ENCODE results near the gene AK2. TPM values are rescaled to one million over a fixed set of nuclear protein-coding genes. Genes with fewer than 3 reads are reported as not detected.
"Not testable (repeated sequence)": the region's sequence is repeated elsewhere in the genome, so short reads cannot be mapped to it uniquely, and the experiment has no call there.

Gene AK2
- total and polyA plus RNA-seq, 2 donors (not counting 1 experiment from before 2014, with no cell fraction given): 62.6 to 141 TPM

- Histone ChIP-seq H3K4me3 (replicated peaks in 1 of 4; ENCODE audit: control extremely low read depth in 1 of 4, insufficient read depth in 1 of 4, low read depth in 3 of 4, low read length in 4 of 4) (no peak overlapping the region), H3K79me2 (ENCODE audit: control insufficient read depth, insufficient read depth, low read length) (no peaks in the 10 kb centered on the region), H3K4me2 (ENCODE audit: extremely low read depth, insufficient read depth, low read length) (no peak overlapping the region), H4K20me1 (ENCODE audit: control insufficient read depth, extremely low read depth, insufficient read depth, low read length) (no peaks in the 10 kb centered on the region), H3K27ac (ENCODE audit: insufficient read depth, low read length) (no peak overlapping the region), H3K9ac (ENCODE audit: insufficient read depth, low read length) (no peak overlapping the region), H3K4me1 (ENCODE audit: control insufficient read depth, extremely low read depth, insufficient read depth, low read length) (no peaks in the 10 kb centered on the region), H3K9me3 (ENCODE audit: control insufficient read depth, insufficient read depth, low read depth, low read length) (no peaks in the 10 kb centered on the region), H2AFZ (ENCODE audit: low read length) (no peak overlapping the region), H3K27me3 (ENCODE audit: control insufficient read depth, insufficient read depth, low read length) (no peaks in the 10 kb centered on the region), H3K36me3 (ENCODE audit: control insufficient read depth, insufficient read depth, low read length) (no peaks in the 10 kb centered on the region)
- DNase-seq (ENCODE audit: low read depth in 2 of 2): no peak
- TF ChIP-seq CTCF (conservative IDR thresholded peaks at IDR 0.05 in 1 of 2, IDR thresholded peaks at IDR 0.05 in 1 of 2; ENCODE audit: low read depth in 1 of 2, low read length in 2 of 2): no peak
- no peak for TF ChIP-seq EZH2 (IDR thresholded peaks at IDR 0.05; ENCODE audit: low read length, missing control alignments)
Measured at GRCh38 chr1:33065301-33065700, 28.6 kb upstream of the AK2 start.

- H4K20me1 ChIP-seq (ENCODE audit: control insufficient read depth, extremely low read depth, insufficient read depth, low read length); H2AFZ ChIP-seq (ENCODE audit: low read length); H3K4me2 ChIP-seq (ENCODE audit: extremely low read depth, insufficient read depth, low read length); H3K27me3 ChIP-seq (ENCODE audit: control insufficient read depth, insufficient read depth, low read length); DNase-seq (ENCODE audit: low read depth in 2 of 2); H3K4me1 ChIP-seq (ENCODE audit: control insufficient read depth, extremely low read depth, insufficient read depth, low read length); H3K9me3 ChIP-seq (ENCODE audit: control insufficient read depth, insufficient read depth, low read depth, low read length); H3K36me3 ChIP-seq (ENCODE audit: control insufficient read depth, insufficient read depth, low read length); H3K9ac ChIP-seq (ENCODE audit: insufficient read depth, low read length); H3K4me3 ChIP-seq (replicated peaks in 1 of 4; ENCODE audit: control extremely low read depth in 1 of 4, insufficient read depth in 1 of 4, low read depth in 3 of 4, low read length in 4 of 4); H3K27ac ChIP-seq (ENCODE audit: insufficient read depth, low read length); H3K79me2 ChIP-seq (ENCODE audit: control insufficient read depth, insufficient read depth, low read length): not testable (repeated sequence)
Measured at GRCh38 chr1:33064284-33064683, 27.6 kb upstream of the AK2 start.

- DNase-seq (ENCODE audit: low read depth in 2 of 2): no peak
- no peak overlapping the region for H3K4me3 ChIP-seq (replicated peaks in 1 of 4; ENCODE audit: control extremely low read depth in 1 of 4, insufficient read depth in 1 of 4, low read depth in 3 of 4, low read length in 4 of 4)
Measured at GRCh38 chr1:33061834-33062233, 25.2 kb upstream of the AK2 start.

More at GRCh38 chr1:33061834-33062233, 25.2 kb upstream of the AK2 start:
- H3K9ac ChIP-seq (ENCODE audit: insufficient read depth, low read length): no peak overlapping the region
- H3K27ac ChIP-seq (ENCODE audit: insufficient read depth, low read length): no peak overlapping the region
- no peaks in the 10 kb centered on the region for H3K9me3 ChIP-seq (ENCODE audit: control insufficient read depth, insufficient read depth, low read depth, low read length)
- H3K27me3 ChIP-seq (ENCODE audit: control insufficient read depth, insufficient read depth, low read length): peaks cover 2% of the 10 kb centered on the region
- no peak overlapping the region for H3K4me2 ChIP-seq (ENCODE audit: extremely low read depth, insufficient read depth, low read length)
- H3K36me3 ChIP-seq (ENCODE audit: control insufficient read depth, insufficient read depth, low read length): no peaks in the 10 kb centered on the region
- TF ChIP-seq EZH2 (IDR thresholded peaks at IDR 0.05; ENCODE audit: low read length, missing control alignments) (no peak), CTCF (conservative IDR thresholded peaks at IDR 0.05 in 1 of 2, IDR thresholded peaks at IDR 0.05 in 1 of 2; ENCODE audit: low read depth in 1 of 2, low read length in 2 of 2) (no peak)
- no peaks in the 10 kb centered on the region for H3K79me2 ChIP-seq (ENCODE audit: control insufficient read depth, insufficient read depth, low read length)
- no peaks in the 10 kb centered on the region for H3K4me1 ChIP-seq (ENCODE audit: control insufficient read depth, extremely low read depth, insufficient read depth, low read length)
- H4K20me1 ChIP-seq (ENCODE audit: control insufficient read depth, extremely low read depth, insufficient read depth, low read length): no peaks in the 10 kb centered on the region
- H2AFZ ChIP-seq (ENCODE audit: low read length): no peak overlapping the region

Measured in fibroblast of lung (primary cell).